ENCODE measurements around the gene DDT.
A peak's percentile ranks its signal among the peaks of the same experiment; 100 is the strongest.
"Not testable (repeated sequence)": the region's sequence is repeated elsewhere in the genome, so short reads cannot be mapped to it uniquely, and the experiment has no call there.

The DDT gene

GRCh38 chr22:23993581-23994177 is 19.4 kb upstream of the DDT start:
- not testable (repeated sequence) for DNase-seq (ENCODE audit: low read depth, low spot score); H3K4me3 ChIP-seq (ENCODE audit: low read length)

GRCh38 chr22:23993080-23993479 is 18.8 kb upstream of the DDT start:
- H3K4me3 ChIP-seq (ENCODE audit: low read length); DNase-seq (ENCODE audit: low read depth, low spot score): not testable (repeated sequence)

- DNase-seq (ENCODE audit: low read depth, low spot score); H3K4me3 ChIP-seq (ENCODE audit: low read length): not testable (repeated sequence)
Measured at GRCh38 chr22:23989583-23990244, 15.5 kb upstream of the DDT start.

- not testable (repeated sequence) for DNase-seq (ENCODE audit: low read depth, low spot score); H3K4me3 ChIP-seq (ENCODE audit: low read length)
Measured at GRCh38 chr22:23986538-23987178, 12.4 kb upstream of the DDT start.

- DNase-seq (ENCODE audit: low read depth, low spot score); H3K4me3 ChIP-seq (ENCODE audit: low read length): not testable (repeated sequence)
Measured at GRCh38 chr22:23986089-23986488, 11.8 kb upstream of the DDT start.

GRCh38 chr22:23984430-23984829 is 10.2 kb upstream of the DDT start:
- no peak for DNase-seq (ENCODE audit: low read depth, low spot score)
- no peak overlapping the region for H3K4me3 ChIP-seq (ENCODE audit: low read length)

GRCh38 chr22:23980567-23980966 is 6.3 kb upstream of the DDT start:
- not testable (repeated sequence) for DNase-seq (ENCODE audit: low read depth, low spot score); H3K4me3 ChIP-seq (ENCODE audit: low read length)

GRCh38 chr22:23979557-23980240 is 5.5 kb upstream of the DDT start, which contains the start of gene GSTT2:
GSTT2 (plus strand) TSS chr22:23980134.
- not testable (repeated sequence) for DNase-seq (ENCODE audit: low read depth, low spot score); H3K4me3 ChIP-seq (ENCODE audit: low read length)

- not testable (repeated sequence) for DNase-seq (ENCODE audit: low read depth, low spot score); H3K4me3 ChIP-seq (ENCODE audit: low read length)
Measured at GRCh38 chr22:23977304-23977703, 3.1 kb upstream of the DDT start.

GRCh38 chr22:23974836-23975352 is 653 bp upstream of the DDT start:
- DNase-seq (ENCODE audit: low read depth, low spot score) = not testable (repeated sequence)

GRCh38 chr22:23971927-23972326 is 2.3 kb downstream of the DDT start:
- not testable (repeated sequence) for DNase-seq (ENCODE audit: low read depth, low spot score); H3K4me3 ChIP-seq (ENCODE audit: low read length)

More at GRCh38 chr22:23974836-23975352, 653 bp upstream of the DDT start:
- not testable (repeated sequence) for H3K4me3 ChIP-seq (ENCODE audit: low read length)

- no peak overlapping the region for H3K4me3 ChIP-seq (ENCODE audit: low read length)
- no peak for DNase-seq (ENCODE audit: low read depth, low spot score)
Measured at GRCh38 chr22:23970816-23971486, 3.3 kb downstream of the DDT start.

- no peak for DNase-seq (ENCODE audit: low read depth, low spot score)
- H3K4me3 ChIP-seq (ENCODE audit: low read length) = no peak overlapping the region
Measured at GRCh38 chr22:23970201-23970641, 4.0 kb downstream of the DDT start.

- H3K4me3 ChIP-seq (ENCODE audit: low read length) = no peak overlapping the region
- no peak for DNase-seq (ENCODE audit: low read depth, low spot score)
Measured at GRCh38 chr22:23969071-23969470, 5.2 kb downstream of the DDT start.

GRCh38 chr22:23966568-23966967 is 7.7 kb downstream of the DDT start, which contains the start of gene DDTL:
DDTL (plus strand) TSS chr22:23966888; CDS start chr22:23966915, 27 bp downstream.
- DNase-seq (ENCODE audit: low read depth, low spot score); H3K4me3 ChIP-seq (ENCODE audit: low read length): not testable (repeated sequence)

- not testable (repeated sequence) for DNase-seq (ENCODE audit: low read depth, low spot score)
Measured at GRCh38 chr22:23966094-23966493, 8.1 kb downstream of the DDT start.

GRCh38 chr22:23961084-23961771 is 13.0 kb downstream of the DDT start, which contains the start of gene GSTT2B:
GSTT2B (minus strand) TSS chr22:23961195; CDS start chr22:23961131, 64 bp downstream.
- H3K4me3 ChIP-seq (ENCODE audit: low read length); DNase-seq (ENCODE audit: low read depth, low spot score): not testable (repeated sequence)

More at GRCh38 chr22:23966094-23966493, 8.1 kb downstream of the DDT start:
- H3K4me3 ChIP-seq (ENCODE audit: low read length) = not testable (repeated sequence)

GRCh38 chr22:23956301-23956900 is 17.8 kb downstream of the DDT start:
- peak; percentile 59 for DNase-seq (ENCODE audit: low read depth, low spot score)
- H3K4me3 ChIP-seq (ENCODE audit: low read length) = not testable (repeated sequence)
